ENCODE measurements around the gene PPT2.

DNA sequence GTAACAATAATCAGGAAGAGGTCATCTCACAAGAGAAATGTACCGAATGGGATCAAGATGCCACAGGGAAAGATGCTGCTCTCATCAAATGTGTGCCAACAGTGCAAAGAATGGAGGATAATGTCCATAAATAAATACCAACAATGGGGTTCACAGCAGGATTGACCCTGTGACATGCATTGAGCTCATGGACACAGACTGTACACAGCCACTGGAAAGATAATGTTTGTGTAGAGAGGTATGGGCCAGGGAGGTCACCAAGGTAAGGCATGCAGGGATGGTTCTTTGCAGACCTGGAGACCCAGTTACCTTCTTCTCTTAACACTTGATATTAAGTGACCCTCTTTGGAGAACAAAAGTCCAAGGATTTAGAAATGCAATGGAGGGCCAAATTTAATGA, 20.5 kb downstream of the PPT2 start:
- TF ChIP-seq, protein P1, sequence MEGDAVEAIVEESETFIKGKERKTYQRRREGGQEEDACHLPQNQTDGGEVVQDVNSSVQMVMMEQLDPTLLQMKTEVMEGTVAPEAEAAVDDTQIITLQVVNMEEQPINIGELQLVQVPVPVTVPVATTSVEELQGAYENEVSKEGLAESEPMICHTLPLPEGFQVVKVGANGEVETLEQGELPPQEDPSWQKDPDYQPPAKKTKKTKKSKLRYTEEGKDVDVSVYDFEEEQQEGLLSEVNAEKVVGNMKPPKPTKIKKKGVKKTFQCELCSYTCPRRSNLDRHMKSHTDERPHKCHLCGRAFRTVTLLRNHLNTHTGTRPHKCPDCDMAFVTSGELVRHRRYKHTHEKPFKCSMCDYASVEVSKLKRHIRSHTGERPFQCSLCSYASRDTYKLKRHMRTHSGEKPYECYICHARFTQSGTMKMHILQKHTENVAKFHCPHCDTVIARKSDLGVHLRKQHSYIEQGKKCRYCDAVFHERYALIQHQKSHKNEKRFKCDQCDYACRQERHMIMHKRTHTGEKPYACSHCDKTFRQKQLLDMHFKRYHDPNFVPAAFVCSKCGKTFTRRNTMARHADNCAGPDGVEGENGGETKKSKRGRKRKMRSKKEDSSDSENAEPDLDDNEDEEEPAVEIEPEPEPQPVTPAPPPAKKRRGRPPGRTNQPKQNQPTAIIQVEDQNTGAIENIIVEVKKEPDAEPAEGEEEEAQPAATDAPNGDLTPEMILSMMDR (IDR thresholded peaks at IDR 0.05; ENCODE audit: insufficient read depth, low read length): no peak
- TF ChIP-seq, protein P2, sequence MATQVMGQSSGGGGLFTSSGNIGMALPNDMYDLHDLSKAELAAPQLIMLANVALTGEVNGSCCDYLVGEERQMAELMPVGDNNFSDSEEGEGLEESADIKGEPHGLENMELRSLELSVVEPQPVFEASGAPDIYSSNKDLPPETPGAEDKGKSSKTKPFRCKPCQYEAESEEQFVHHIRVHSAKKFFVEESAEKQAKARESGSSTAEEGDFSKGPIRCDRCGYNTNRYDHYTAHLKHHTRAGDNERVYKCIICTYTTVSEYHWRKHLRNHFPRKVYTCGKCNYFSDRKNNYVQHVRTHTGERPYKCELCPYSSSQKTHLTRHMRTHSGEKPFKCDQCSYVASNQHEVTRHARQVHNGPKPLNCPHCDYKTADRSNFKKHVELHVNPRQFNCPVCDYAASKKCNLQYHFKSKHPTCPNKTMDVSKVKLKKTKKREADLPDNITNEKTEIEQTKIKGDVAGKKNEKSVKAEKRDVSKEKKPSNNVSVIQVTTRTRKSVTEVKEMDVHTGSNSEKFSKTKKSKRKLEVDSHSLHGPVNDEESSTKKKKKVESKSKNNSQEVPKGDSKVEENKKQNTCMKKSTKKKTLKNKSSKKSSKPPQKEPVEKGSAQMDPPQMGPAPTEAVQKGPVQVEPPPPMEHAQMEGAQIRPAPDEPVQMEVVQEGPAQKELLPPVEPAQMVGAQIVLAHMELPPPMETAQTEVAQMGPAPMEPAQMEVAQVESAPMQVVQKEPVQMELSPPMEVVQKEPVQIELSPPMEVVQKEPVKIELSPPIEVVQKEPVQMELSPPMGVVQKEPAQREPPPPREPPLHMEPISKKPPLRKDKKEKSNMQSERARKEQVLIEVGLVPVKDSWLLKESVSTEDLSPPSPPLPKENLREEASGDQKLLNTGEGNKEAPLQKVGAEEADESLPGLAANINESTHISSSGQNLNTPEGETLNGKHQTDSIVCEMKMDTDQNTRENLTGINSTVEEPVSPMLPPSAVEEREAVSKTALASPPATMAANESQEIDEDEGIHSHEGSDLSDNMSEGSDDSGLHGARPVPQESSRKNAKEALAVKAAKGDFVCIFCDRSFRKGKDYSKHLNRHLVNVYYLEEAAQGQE (IDR thresholded peaks at IDR 0.05; ENCODE audit: insufficient replicate concordance, low read depth): no peak
